ENCODE data around the gene ATG2B. TPM values are rescaled to one million over a fixed set of nuclear protein-coding genes. Genes with fewer than 3 reads are reported as not detected.

Gene ATG2B
- polyA plus RNA-seq, 2 of the 4 experiments (the other 2 are of a cell fraction) = 7.1 to 17.0 TPM

- TF ChIP-seq FOSL2 (IDR thresholded peaks at IDR 0.05) (0 out of 2 replicates have a peak, but pooled peaks have one; percentile 44), FOSL2 (CRISPR knock-in tag; IDR thresholded peaks at IDR 0.05) (peak; percentile 40; the same call in 1 of the 2 replicates), ZNF302 (CRISPR knock-in tag; IDR thresholded peaks at IDR 0.05) (no peak), EHF (CRISPR knock-in tag; IDR thresholded peaks at IDR 0.05) (no peak), NFE2L2 (conservative IDR thresholded peaks at IDR 0.05; ENCODE audit: low read length) (0 out of 2 replicates have a peak, but pooled peaks have one; percentile 23), CBX2 (IDR thresholded peaks at IDR 0.05; ENCODE audit: borderline replicate concordance, low read depth) (no peak), FOXS1 (CRISPR knock-in tag; IDR thresholded peaks at IDR 0.05) (no peak), JUN (IDR thresholded peaks at IDR 0.05) (peak; percentile 61 to 68; a peak in 3 of 5 replicates), HEYL (CRISPR knock-in tag; IDR thresholded peaks at IDR 0.05) (no peak), MYC (IDR thresholded peaks at IDR 0.05; ENCODE audit: borderline replicate concordance, low read length) (no peak), CTCF (IDR thresholded peaks at IDR 0.05) (no peak), RARB (CRISPR knock-in tag; IDR thresholded peaks at IDR 0.05) (no peak), RAD21 (conservative IDR thresholded peaks at IDR 0.05 in 1 of 2, IDR thresholded peaks at IDR 0.05 in 1 of 2) (no peak), CHD4 (IDR thresholded peaks at IDR 0.05; ENCODE audit: borderline replicate concordance) (no peak), ZSCAN20 (CRISPR knock-in tag; IDR thresholded peaks at IDR 0.05) (no peak), NPAS2 (CRISPR knock-in tag; IDR thresholded peaks at IDR 0.05; ENCODE audit: borderline replicate concordance) (no peak), RCOR1 (IDR thresholded peaks at IDR 0.05; ENCODE audit: low read depth, low read length) (no peak), EHMT2 (IDR thresholded peaks at IDR 0.05; ENCODE audit: low read depth) (no peak), FOSB (CRISPR knock-in tag; IDR thresholded peaks at IDR 0.05) (no peak), POLR2A (IDR thresholded peaks at IDR 0.05; ENCODE audit: low read length) (no peak), NR3C1 (IDR thresholded peaks at IDR 0.05) (no peak), RNF2 (IDR thresholded peaks at IDR 0.05; ENCODE audit: borderline replicate concordance, low read depth) (no peak), SREBF2 (IDR thresholded peaks at IDR 0.05) (no peak), PHF8 (IDR thresholded peaks at IDR 0.05; ENCODE audit: borderline replicate concordance, low read depth) (no peak), ZFP36 (IDR thresholded peaks at IDR 0.05; ENCODE audit: borderline replicate concordance, partially characterized antibody) (no peak), TP53 (CRISPR knock-in tag; IDR thresholded peaks at IDR 0.05) (no peak), ZC3H11A (IDR thresholded peaks at IDR 0.05) (no peak), MAFK (IDR thresholded peaks at IDR 0.05; ENCODE audit: partially characterized antibody) (peak; percentile 85)
- TF ChIP-seq, protein P1, sequence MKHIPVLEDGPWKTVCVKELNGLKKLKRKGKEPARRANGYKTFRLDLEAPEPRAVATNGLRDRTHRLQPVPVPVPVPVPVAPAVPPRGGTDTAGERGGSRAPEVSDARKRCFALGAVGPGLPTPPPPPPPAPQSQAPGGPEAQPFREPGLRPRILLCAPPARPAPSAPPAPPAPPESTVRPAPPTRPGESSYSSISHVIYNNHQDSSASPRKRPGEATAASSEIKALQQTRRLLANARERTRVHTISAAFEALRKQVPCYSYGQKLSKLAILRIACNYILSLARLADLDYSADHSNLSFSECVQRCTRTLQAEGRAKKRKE (CRISPR knock-in tag; IDR thresholded peaks at IDR 0.05; ENCODE audit: low read depth) = no peak
- TF ChIP-seq, protein P2, sequence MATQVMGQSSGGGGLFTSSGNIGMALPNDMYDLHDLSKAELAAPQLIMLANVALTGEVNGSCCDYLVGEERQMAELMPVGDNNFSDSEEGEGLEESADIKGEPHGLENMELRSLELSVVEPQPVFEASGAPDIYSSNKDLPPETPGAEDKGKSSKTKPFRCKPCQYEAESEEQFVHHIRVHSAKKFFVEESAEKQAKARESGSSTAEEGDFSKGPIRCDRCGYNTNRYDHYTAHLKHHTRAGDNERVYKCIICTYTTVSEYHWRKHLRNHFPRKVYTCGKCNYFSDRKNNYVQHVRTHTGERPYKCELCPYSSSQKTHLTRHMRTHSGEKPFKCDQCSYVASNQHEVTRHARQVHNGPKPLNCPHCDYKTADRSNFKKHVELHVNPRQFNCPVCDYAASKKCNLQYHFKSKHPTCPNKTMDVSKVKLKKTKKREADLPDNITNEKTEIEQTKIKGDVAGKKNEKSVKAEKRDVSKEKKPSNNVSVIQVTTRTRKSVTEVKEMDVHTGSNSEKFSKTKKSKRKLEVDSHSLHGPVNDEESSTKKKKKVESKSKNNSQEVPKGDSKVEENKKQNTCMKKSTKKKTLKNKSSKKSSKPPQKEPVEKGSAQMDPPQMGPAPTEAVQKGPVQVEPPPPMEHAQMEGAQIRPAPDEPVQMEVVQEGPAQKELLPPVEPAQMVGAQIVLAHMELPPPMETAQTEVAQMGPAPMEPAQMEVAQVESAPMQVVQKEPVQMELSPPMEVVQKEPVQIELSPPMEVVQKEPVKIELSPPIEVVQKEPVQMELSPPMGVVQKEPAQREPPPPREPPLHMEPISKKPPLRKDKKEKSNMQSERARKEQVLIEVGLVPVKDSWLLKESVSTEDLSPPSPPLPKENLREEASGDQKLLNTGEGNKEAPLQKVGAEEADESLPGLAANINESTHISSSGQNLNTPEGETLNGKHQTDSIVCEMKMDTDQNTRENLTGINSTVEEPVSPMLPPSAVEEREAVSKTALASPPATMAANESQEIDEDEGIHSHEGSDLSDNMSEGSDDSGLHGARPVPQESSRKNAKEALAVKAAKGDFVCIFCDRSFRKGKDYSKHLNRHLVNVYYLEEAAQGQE (IDR thresholded peaks at IDR 0.05) = no peak
- TF ChIP-seq, protein P3, sequence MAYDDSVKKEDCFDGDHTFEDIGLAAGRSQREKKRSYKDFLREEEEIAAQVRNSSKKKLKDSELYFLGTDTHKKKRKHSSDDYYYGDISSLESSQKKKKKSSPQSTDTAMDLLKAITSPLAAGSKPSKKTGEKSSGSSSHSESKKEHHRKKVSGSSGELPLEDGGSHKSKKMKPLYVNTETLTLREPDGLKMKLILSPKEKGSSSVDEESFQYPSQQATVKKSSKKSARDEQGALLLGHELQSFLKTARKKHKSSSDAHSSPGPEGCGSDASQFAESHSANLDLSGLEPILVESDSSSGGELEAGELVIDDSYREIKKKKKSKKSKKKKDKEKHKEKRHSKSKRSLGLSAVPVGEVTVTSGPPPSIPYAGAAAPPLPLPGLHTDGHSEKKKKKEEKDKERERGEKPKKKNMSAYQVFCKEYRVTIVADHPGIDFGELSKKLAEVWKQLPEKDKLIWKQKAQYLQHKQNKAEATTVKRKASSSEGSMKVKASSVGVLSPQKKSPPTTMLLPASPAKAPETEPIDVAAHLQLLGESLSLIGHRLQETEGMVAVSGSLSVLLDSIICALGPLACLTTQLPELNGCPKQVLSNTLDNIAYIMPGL (CRISPR knock-in tag; IDR thresholded peaks at IDR 0.05; ENCODE audit: borderline replicate concordance) = no peak
- TF ChIP-seq, protein P4, sequence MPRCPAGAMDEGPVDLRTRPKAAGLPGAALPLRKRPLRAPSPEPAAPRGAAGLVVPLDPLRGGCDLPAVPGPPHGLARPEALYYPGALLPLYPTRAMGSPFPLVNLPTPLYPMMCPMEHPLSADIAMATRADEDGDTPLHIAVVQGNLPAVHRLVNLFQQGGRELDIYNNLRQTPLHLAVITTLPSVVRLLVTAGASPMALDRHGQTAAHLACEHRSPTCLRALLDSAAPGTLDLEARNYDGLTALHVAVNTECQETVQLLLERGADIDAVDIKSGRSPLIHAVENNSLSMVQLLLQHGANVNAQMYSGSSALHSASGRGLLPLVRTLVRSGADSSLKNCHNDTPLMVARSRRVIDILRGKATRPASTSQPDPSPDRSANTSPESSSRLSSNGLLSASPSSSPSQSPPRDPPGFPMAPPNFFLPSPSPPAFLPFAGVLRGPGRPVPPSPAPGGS (IDR thresholded peaks at IDR 0.05) = peak; percentile 76; the same call in 1 of the 3 replicates
- TF ChIP-seq, protein P5, sequence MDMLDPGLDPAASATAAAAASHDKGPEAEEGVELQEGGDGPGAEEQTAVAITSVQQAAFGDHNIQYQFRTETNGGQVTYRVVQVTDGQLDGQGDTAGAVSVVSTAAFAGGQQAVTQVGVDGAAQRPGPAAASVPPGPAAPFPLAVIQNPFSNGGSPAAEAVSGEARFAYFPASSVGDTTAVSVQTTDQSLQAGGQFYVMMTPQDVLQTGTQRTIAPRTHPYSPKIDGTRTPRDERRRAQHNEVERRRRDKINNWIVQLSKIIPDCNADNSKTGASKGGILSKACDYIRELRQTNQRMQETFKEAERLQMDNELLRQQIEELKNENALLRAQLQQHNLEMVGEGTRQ (IDR thresholded peaks at IDR 0.05) = no peak
- TF ChIP-seq, protein P6, sequence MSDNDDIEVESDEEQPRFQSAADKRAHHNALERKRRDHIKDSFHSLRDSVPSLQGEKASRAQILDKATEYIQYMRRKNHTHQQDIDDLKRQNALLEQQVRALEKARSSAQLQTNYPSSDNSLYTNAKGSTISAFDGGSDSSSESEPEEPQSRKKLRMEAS (IDR thresholded peaks at IDR 0.05) = peak; percentile 36; the same call in 1 of the 2 replicates
Observed at GRCh38 chr14:96249029-96249428, 114.1 kb downstream of the ATG2B start (continued).
